Neuronal stem cell (in vitro differentiated cells): ENCODE data around the gene GABRE.
"Not testable (repeated sequence)": the region's sequence is repeated elsewhere in the genome, so short reads cannot be mapped to it uniquely, and the experiment has no call there.

Experiments used
- DNase-seq: peaks from one replicate; pipeline ENCODE4 v3.0.0-alpha.2; 2013; ENCODE audit warnings: low spot score
- H2AFZ ChIP-seq: one replicate; pipeline ENCODE4 v1.6.1; 2013; ENCODE audit warnings: mild to moderate bottlenecking, low read length, inconsistent platforms
- H2AK5ac ChIP-seq: 2 replicates; pipeline ENCODE4 v1.6.1; 2013; ENCODE audit warnings: low read depth, mild to moderate bottlenecking, inconsistent platforms, low read length, moderate library complexity, mixed read lengths
- H2BK120ac ChIP-seq: 2 replicates; pipeline ENCODE4 v1.6.1; 2013; ENCODE audit warnings: low read depth, mild to moderate bottlenecking, inconsistent platforms, low read length, moderate library complexity, mixed read lengths
- H2BK12ac ChIP-seq: one replicate; pipeline ENCODE4 v1.6.1; 2013; ENCODE audit warnings: low read length, inconsistent platforms
- H2BK15ac ChIP-seq: 2 replicates; pipeline ENCODE4 v1.6.1; 2013; ENCODE audit warnings: mild to moderate bottlenecking, low read length, inconsistent platforms, mixed read lengths
- H2BK5ac ChIP-seq: one replicate; pipeline ENCODE4 v1.6.1; 2013; ENCODE audit warnings: inconsistent platforms, mild to moderate bottlenecking, low read length, moderate library complexity
- H3K14ac ChIP-seq: one replicate; pipeline ENCODE4 v1.6.1; 2013; ENCODE audit warnings: low read length, inconsistent platforms
- H3K18ac ChIP-seq: 2 replicates; pipeline ENCODE4 v1.6.1; 2013; ENCODE audit warnings: low read length, inconsistent platforms
- H3K23ac ChIP-seq: 2 replicates; pipeline ENCODE4 v1.6.1; 2013; ENCODE audit warnings: low read depth, mild to moderate bottlenecking, mixed read lengths, low read length, inconsistent platforms; ENCODE audit not compliant: poor library complexity
- H3K27ac ChIP-seq: replicated peaks from 3 replicates; pipeline ENCODE4 v1.5.1; 2013; ENCODE audit warnings: low read length, inconsistent platforms
- H3K27me3 ChIP-seq, 3 experiments: 2 replicates each; pipeline ENCODE4 v1.6.1; 2013; ENCODE audit warnings: low read length in 3 of 3, mild to moderate bottlenecking in 2 of 3, inconsistent platforms in 1 of 3, low read depth in 1 of 3, mixed read lengths in 1 of 3, moderate library complexity in 1 of 3; ENCODE audit not compliant: control insufficient read depth in 3 of 3, insufficient read depth in 3 of 3
- H3K36me3 ChIP-seq, 2 donors: replicated peaks in 1 of 2; 2 replicates each; pipeline ENCODE4 v1.6.1; 2013; ENCODE audit warnings: low read length in 2 of 2; ENCODE audit not compliant: control insufficient read depth in 2 of 2, insufficient read depth in 2 of 2
- H3K4ac ChIP-seq: 2 replicates; pipeline ENCODE4 v1.6.1; 2013; ENCODE audit warnings: inconsistent platforms, mild to moderate bottlenecking, low read length, moderate library complexity
- H3K4me1 ChIP-seq, 2 donors: 1 replicate in 1 of 2; 2 replicates in 1 of 2; pipeline ENCODE4 v1.6.1; 2013; ENCODE audit warnings: low read length in 2 of 2, low read depth in 1 of 2; ENCODE audit not compliant: control insufficient read depth in 2 of 2, insufficient read depth in 1 of 2
- H3K4me2 ChIP-seq: one replicate; pipeline ENCODE4 v1.6.1; 2013; ENCODE audit warnings: mild to moderate bottlenecking, low read length, inconsistent platforms; ENCODE audit not compliant: insufficient read depth, poor library complexity, severe bottlenecking
- H3K4me3 ChIP-seq, 2 donors: 2 replicates each; pipeline ENCODE4 v1.5.1; 2013; ENCODE audit warnings: low read length in 2 of 2, mild to moderate bottlenecking in 2 of 2, inconsistent platforms in 1 of 2, moderate library complexity in 1 of 2
- H3K79me1 ChIP-seq: one replicate; pipeline ENCODE4 v1.6.1; 2013; ENCODE audit warnings: low read depth, mild to moderate bottlenecking, inconsistent platforms, low read length, moderate library complexity
- H3K9ac ChIP-seq: one replicate; pipeline ENCODE4 v1.6.1; 2013; ENCODE audit warnings: mild to moderate bottlenecking, low read depth, low read length, inconsistent platforms; ENCODE audit not compliant: poor library complexity
- H3K9me3 ChIP-seq, 2 donors: replicated peaks in 1 of 2; 2 replicates each; pipeline versions ENCODE3 to v1.6.1; 2013; ENCODE audit warnings: low read length in 2 of 2, mild to moderate bottlenecking in 2 of 2, inconsistent platforms in 1 of 2, low read depth in 1 of 2, mixed read lengths in 1 of 2, moderate library complexity in 1 of 2; ENCODE audit not compliant: control insufficient read depth in 2 of 2, insufficient read depth in 1 of 2
- H4K8ac ChIP-seq: one replicate; pipeline ENCODE4 v1.6.1; 2013; ENCODE audit warnings: low read depth, mild to moderate bottlenecking, inconsistent platforms, low read length, moderate library complexity
- H4K91ac ChIP-seq: one replicate; pipeline ENCODE4 v1.6.1; 2013; ENCODE audit warnings: low read length, low read depth, mild to moderate bottlenecking, inconsistent platforms; ENCODE audit not compliant: poor library complexity
- WGBS, 2 donors: extraction: QIAGEN DNeasy Blood & Tissue Kit; methylation state at CpG; one replicate each; pipeline ENCODE4 v1.1.7; 2013; ENCODE audit warnings: missing lambda C conversion rate in 2 of 2, mixed read lengths in 1 of 2; ENCODE audit not compliant: insufficient read length in 2 of 2, insufficient replicate concordance in 1 of 2; ENCODE audit errors: extremely low coverage in 2 of 2; 5-methylcytosine and 5-hydroxymethylcytosine counted together

The GABRE gene

GRCh38 chrX:151919610-151920009 lies 54.9 kb downstream of the GABRE start:
- no peak overlapping the region for H3K23ac ChIP-seq
- H3K4me3 ChIP-seq, result no peak overlapping the region
- H2BK12ac ChIP-seq, result no peak overlapping the region
- no peaks in the 10 kb centered on the region for H3K79me1 ChIP-seq
- H3K14ac ChIP-seq, result no peak overlapping the region
- H4K91ac ChIP-seq, result no peak overlapping the region
- H3K4me1 ChIP-seq, result no peaks in the 10 kb centered on the region
- no peak overlapping the region for H3K27ac ChIP-seq
- H3K27me3 ChIP-seq, result no peaks in the 10 kb centered on the region
- no peak overlapping the region for H3K18ac ChIP-seq
- H2BK120ac ChIP-seq, result no peak overlapping the region
- no peak for DNase-seq
- no CpG with 5 or more reads among the region's 11 CpGs for WGBS, 2 donors
- H3K4me2 ChIP-seq, result no peak overlapping the region
- H2AK5ac ChIP-seq, result no peak overlapping the region
- H2BK15ac ChIP-seq, result no peak overlapping the region
- no peak overlapping the region for H2BK5ac ChIP-seq
- no peaks in the 10 kb centered on the region for H3K9me3 ChIP-seq
- no peak overlapping the region for H4K8ac ChIP-seq
- no peaks in the 10 kb centered on the region for H3K36me3 ChIP-seq
- H3K4ac ChIP-seq, result no peak overlapping the region
- no peak overlapping the region for H2AFZ ChIP-seq
- H3K9ac ChIP-seq, result no peak overlapping the region

GRCh38 chrX:151918736-151919135 lies 55.7 kb downstream of the GABRE start:
- not testable (repeated sequence) for H2BK5ac ChIP-seq, H4K8ac ChIP-seq, H3K79me1 ChIP-seq, H3K27ac ChIP-seq, H3K4ac ChIP-seq, H3K23ac ChIP-seq, H3K18ac ChIP-seq, H4K91ac ChIP-seq, H2BK120ac ChIP-seq, DNase-seq, H3K4me1 ChIP-seq, H2BK15ac ChIP-seq, H2AFZ ChIP-seq, H3K27me3 ChIP-seq, H2AK5ac ChIP-seq, H3K9ac ChIP-seq, H3K4me2 ChIP-seq, H2BK12ac ChIP-seq, H3K9me3 ChIP-seq, H3K14ac ChIP-seq, H3K36me3 ChIP-seq, H3K4me3 ChIP-seq
- no CpG with 5 or more reads among the region's 18 CpGs for WGBS, 2 donors

DNA sequence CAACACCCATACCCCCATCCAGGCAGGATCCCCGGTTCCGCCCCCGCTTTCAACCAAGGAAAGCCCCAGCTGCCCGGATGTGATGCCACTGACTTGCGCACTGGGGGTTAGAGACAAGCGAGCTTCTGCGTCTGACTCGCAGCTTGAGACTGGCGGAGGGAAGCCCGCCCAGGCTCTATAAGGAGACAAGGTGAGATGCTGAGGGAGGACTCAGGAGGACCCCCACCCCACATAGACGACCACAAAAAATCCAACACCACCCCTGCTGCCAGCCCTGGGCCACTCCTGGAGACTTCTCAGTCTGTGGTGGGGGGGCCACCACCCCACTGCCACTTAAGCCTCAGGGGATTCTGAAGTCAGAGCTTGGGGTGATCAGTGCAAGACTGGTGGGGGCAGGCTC lies 61.7 kb downstream of the GABRE start, which contains the start of gene MAGEA4:
Gene MAGEA4 (plus strand): TSS at position 110 of the 400 bp plus-strand sequence. CDS start 10,776 bp downstream, outside the sequence.
- no peak for DNase-seq
- Histone ChIP-seq H2AFZ (no peak within 1 kb of the TSS), H3K79me1 (no peaks in the 10 kb centered on the region), H3K4ac (no peak within 1 kb of the TSS), H3K27me3 (peaks cover 0 to 2% (median 0%) of the 10 kb centered on the region in 3 experiments), H3K9me3 (no peaks in the 10 kb centered on the region), H3K36me3 (no peaks in the 10 kb centered on the region), H3K27ac (no peak within 1 kb of the TSS), H2AK5ac (no peak within 1 kb of the TSS), H3K4me2 (no peak within 1 kb of the TSS), H3K4me3 (no peak within 1 kb of the TSS), H3K14ac (no peak within 1 kb of the TSS), H3K18ac (no peak within 1 kb of the TSS), H3K9ac (no peak within 1 kb of the TSS), H4K8ac (no peak within 1 kb of the TSS), H2BK5ac (no peak within 1 kb of the TSS), H2BK15ac (no peak within 1 kb of the TSS), H2BK120ac (no peak within 1 kb of the TSS), H3K23ac (no peak within 1 kb of the TSS), H3K4me1 (no peaks in the 10 kb centered on the region), H4K91ac (no peak within 1 kb of the TSS), H2BK12ac (no peak within 1 kb of the TSS)
- no CpG with 5 or more reads among the region's 11 CpGs for WGBS, 2 donors

DNA sequence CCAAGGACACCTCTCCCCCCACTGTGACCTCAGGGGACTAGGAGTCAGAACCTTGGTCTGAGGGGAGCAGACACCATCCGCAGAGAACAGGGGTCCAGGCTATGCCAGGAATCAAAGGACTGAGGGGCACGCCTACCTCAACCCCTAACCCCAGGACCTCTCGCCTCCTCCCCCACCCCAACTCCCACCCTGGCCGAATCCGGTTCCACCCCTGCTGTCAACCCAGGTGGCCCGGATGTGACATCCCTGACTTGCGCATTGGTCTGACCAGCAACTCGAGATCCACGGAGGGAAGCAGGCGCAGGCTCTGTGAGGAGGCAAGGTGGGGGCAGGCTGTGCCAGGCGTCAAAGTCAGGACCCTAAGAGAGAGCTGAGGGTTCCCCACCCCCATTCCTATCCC lies 62.3 kb downstream of the GABRE start:
- Histone ChIP-seq H3K4me3 (no peak overlapping the region), H3K4ac (no peak overlapping the region), H3K9me3 (no peaks in the 10 kb centered on the region), H2AK5ac (no peak overlapping the region), H3K23ac (no peak overlapping the region), H2AFZ (no peak overlapping the region), H3K18ac (no peak overlapping the region), H3K36me3 (no peaks in the 10 kb centered on the region), H3K27ac (no peak overlapping the region), H2BK12ac (no peak overlapping the region), H3K27me3 (peaks cover 0 to 2% (median 0%) of the 10 kb centered on the region in 3 experiments), H3K4me2 (no peak overlapping the region), H3K9ac (no peak overlapping the region), H4K91ac (no peak overlapping the region), H2BK5ac (no peak overlapping the region), H4K8ac (no peak overlapping the region), H3K79me1 (no peaks in the 10 kb centered on the region), H2BK15ac (no peak overlapping the region), H2BK120ac (no peak overlapping the region), H3K4me1 (no peaks in the 10 kb centered on the region), H3K14ac (no peak overlapping the region)
- no peak for DNase-seq
- WGBS, 2 donors, result no CpG with 5 or more reads among the region's 11 CpGs
